Adrenal gland (tissue), 12 donors: ENCODE measurements around the gene TIMM17A. TPM values are rescaled to one million over a fixed set of nuclear protein-coding genes. Genes with fewer than 3 reads are reported as not detected.

Experiments
- DNase-seq, 7 donors: peaks; one replicate each; pipeline ENCODE4 v3.0.0-alpha.2; 2019 to 2020
- H3K27ac ChIP-seq, 5 donors: fragments of 200-600 bp; sonication (generic) in 4 of 5; 1 replicate in 3 of 5; 2 replicates in 2 of 5; pipeline versions ENCODE4 v1.5.1 to v1.8.0; 2016 to 2020; ENCODE audit warnings: mild to moderate bottlenecking in 1 of 5
- H3K27me3 ChIP-seq: fragments of 200-600 bp; 2 replicates; pipeline ENCODE4 v1.8.0; 2021
- H3K36me3 ChIP-seq, 2 donors: fragments of 200-600 bp; replicated peaks in 1 of 2; 1 replicate in 1 of 2; 2 replicates in 1 of 2; pipeline versions ENCODE4 v1.5.1 to v1.8.0; 2018 to 2022
- H3K4me1 ChIP-seq, 2 donors: fragments of 200-600 bp; replicated peaks in 1 of 2; 1 replicate in 1 of 2; 2 replicates in 1 of 2; pipeline versions ENCODE4 v1.5.1 to v1.8.0; 2018 to 2021
- H3K4me3 ChIP-seq, 4 donors: fragments of 200-600 bp; sonication (generic) in 3 of 4; one replicate each; pipeline ENCODE4 v1.5.1; 2016 to 2018
- H3K9me3 ChIP-seq, 3 donors: fragments of 200-600 bp; sonication (generic) in 1 of 3; replicated peaks in 1 of 3; 1 replicate in 2 of 3; 2 replicates in 1 of 3; pipeline versions ENCODE4 v1.5.1 to v1.8.0; 2016 to 2021
- CTCF ChIP-seq, 6 experiments: fragments of 450-650 bp in 4 of 6; fragments of 200-600 bp in 2 of 6; sonication (generic) in 1 of 6; IDR thresholded peaks; 1 replicate in 5 of 6; 2 replicates in 1 of 6; pipeline versions ENCODE4 v1.5.1 to v1.8.0; 2016 to 2021; ENCODE audit warnings: antibody characterized with exemption in 6 of 6, mild to moderate bottlenecking in 2 of 6, moderate library complexity in 1 of 6
- POLR2A ChIP-seq, 2 donors: fragments of 450-650 bp; IDR thresholded peaks; one replicate each; pipeline ENCODE4 v1.6.1; 2017; ENCODE audit warnings: antibody characterized with exemption in 2 of 2, mild to moderate bottlenecking in 2 of 2, moderate library complexity in 1 of 2
- WGBS, 4 donors: extraction: QIAGEN DNeasy Blood & Tissue Kit in 2 of 4; methylation state at CpG; one replicate each; pipeline versions ENCODE4 v1.1.5 to v1.1.7; 2013 to 2017; 5-methylcytosine and 5-hydroxymethylcytosine counted together
- intact Hi-C, 2 donors: fragments of 100-400 bp; cut with DNase I; formaldehyde crosslinking; loops; one replicate each; pipeline versions ENCODE4 v1.14.1 to v1.15.0; 2022 to 2023
- polyA plus RNA-seq, 3 donors: library from polyadenylated mRNA; stranded (reverse); fragments of 200-250 nt in 2 of 3; fragments of 350-450 nt in 1 of 3; fragmentation: Illumina TruSeq in 1 of 3; extraction: RNeasy Lipid Tissue Mini Kit (QIAGEN cat#74804) in 1 of 3; gene quantifications; one replicate each; pipeline ENCODE4 v1.2.3, GENCODE V29; 2013 to 2014
- total RNA-seq, 9 donors: library from RNA; depleted of rRNA in 4 of 9; stranded (reverse); fragments of >200 nt in 4 of 9; fragments of 120-200 nt in 1 of 9; fragmentation: NEBNext Ultra II Directional in 1 of 9; extraction: Animal tissue kit (Norgen Biotek cat#: 25700) in 1 of 9; gene quantifications; one replicate each; pipeline versions ENCODE4 v1.1.0 to v1.2.4, GENCODE V29; 2013 to 2023
- donor health status: healthy with polysubstance abuse.
- donor health status: Bipolar disorder and iron deficiency.
- donor health status: DM: yes; HTN: yes; CAD: no.
- donor health status: DM: no; HTN: no; CAD: no.
- donor health status: DM: no; HTN: no; CAD: no.
- donor health status: DM: yes; HTN: yes; CAD: no.

The TIMM17A gene
- total and polyA plus RNA-seq, 12 donors: 26.3 to 178 (median 47.6) TPM

- intact Hi-C loops: no loop called here
- TF ChIP-seq CTCF (IDR thresholded peaks at IDR 0.05): no peak
- no peak for TF ChIP-seq POLR2A (IDR thresholded peaks at IDR 0.05)
- no peak overlapping the region for H3K27ac ChIP-seq
- no peak overlapping the region for H3K4me3 ChIP-seq
- peaks cover 0 to 5% of the 10 kb centered on the region in 2 donors for H3K4me1 ChIP-seq
- no peaks in the 10 kb centered on the region for H3K9me3 ChIP-seq
- 89 to 91% (median 90%) methylated on average over 6 of the region's 6 CpGs for WGBS, 4 donors
- DNase-seq: no peak
- H3K36me3 ChIP-seq: no peaks in the 10 kb centered on the region
- H3K27me3 ChIP-seq: no peaks in the 10 kb centered on the region
Measured at GRCh38 chr1:202014060-202014459, 58.8 kb downstream of the TIMM17A start.

GRCh38 chr1:202014915-202015661 is 59.8 kb downstream of the TIMM17A start:
- no peaks in the 10 kb centered on the region for H3K36me3 ChIP-seq
- no peak overlapping the region for H3K4me3 ChIP-seq
- intact Hi-C loops: no loop called here
- no peak for TF ChIP-seq CTCF (IDR thresholded peaks at IDR 0.05)
- no peak for TF ChIP-seq POLR2A (IDR thresholded peaks at IDR 0.05)
- peaks cover 0 to 5% of the 10 kb centered on the region in 2 donors for H3K4me1 ChIP-seq
- no peaks in the 10 kb centered on the region for H3K27me3 ChIP-seq
- WGBS, 4 donors: 92 to 97% (median 94%) methylated on average over 10 to 17 of the region's 17 CpGs
- no peaks in the 10 kb centered on the region for H3K9me3 ChIP-seq
- no peak overlapping the region for H3K27ac ChIP-seq
- DNase-seq: no peak

- Histone ChIP-seq H3K9me3 (no peaks in the 10 kb centered on the region), H3K4me3 (no peak overlapping the region), H3K27ac (no peak overlapping the region), H3K27me3 (no peaks in the 10 kb centered on the region), H3K36me3 (no peaks in the 10 kb centered on the region), H3K4me1 (peaks cover 0 to 5% of the 10 kb centered on the region in 2 donors)
- TF ChIP-seq CTCF (IDR thresholded peaks at IDR 0.05) (no peak), POLR2A (IDR thresholded peaks at IDR 0.05) (no peak)
- no peak for DNase-seq
- WGBS, 4 donors: 79 to 86% (median 81%) methylated on average over 2 to 3 of the region's 3 CpGs
- intact Hi-C loops: no loop called here
Measured at GRCh38 chr1:202015662-202015937, 60.3 kb downstream of the TIMM17A start.

GRCh38 chr1:202016022-202016810 is 60.9 kb downstream of the TIMM17A start:
- peak in 1 of 7 donors; percentile 46 for DNase-seq
- Histone ChIP-seq H3K27me3 (no peaks in the 10 kb centered on the region), H3K27ac (no peak overlapping the region), H3K9me3 (no peaks in the 10 kb centered on the region), H3K4me3 (no peak overlapping the region), H3K4me1 (peaks cover 0 to 5% of the 10 kb centered on the region in 2 donors), H3K36me3 (no peaks in the 10 kb centered on the region)
- intact Hi-C loops: no loop called here
- 65 to 75% (median 69%) methylated on average over 8 to 9 of the region's 9 CpGs for WGBS, 4 donors
- TF ChIP-seq CTCF (IDR thresholded peaks at IDR 0.05): no peak
- TF ChIP-seq POLR2A (IDR thresholded peaks at IDR 0.05): no peak
